Ascending aorta (tissue), 2 donors: Measurements from ENCODE around the gene INVS. TPM values are rescaled to one million over a fixed set of nuclear protein-coding genes. Genes with fewer than 3 reads are reported as not detected.

Source experiments
- DNase-seq, 2 donors: peaks; one replicate each; pipeline ENCODE4 v3.0.0-alpha.2; 2019; ENCODE audit warnings: low spot score in 2 of 2
- H3K27ac ChIP-seq, 2 donors: fragments of 200-600 bp; sonication (generic); one replicate each; pipeline ENCODE4 v1.5.1; 2016 to 2017; ENCODE audit warnings: mild to moderate bottlenecking in 1 of 2
- H3K27me3 ChIP-seq: fragments of 200-600 bp; sonication (generic); one replicate; pipeline ENCODE4 v1.5.1; 2017
- H3K36me3 ChIP-seq, 2 donors: fragments of 200-600 bp; sonication (generic); one replicate each; pipeline ENCODE4 v1.5.1; 2016
- H3K4me1 ChIP-seq, 2 donors: fragments of 200-600 bp; sonication (generic); one replicate each; pipeline ENCODE4 v1.5.1; 2016 to 2017; ENCODE audit warnings: mild to moderate bottlenecking in 1 of 2
- H3K4me3 ChIP-seq, 2 donors: fragments of 200-600 bp; sonication (generic); one replicate each; pipeline ENCODE4 v1.5.1; 2016 to 2017; ENCODE audit warnings: mild to moderate bottlenecking in 1 of 2
- H3K9me3 ChIP-seq, 2 donors: fragments of 200-600 bp; sonication (generic); one replicate each; pipeline ENCODE4 v1.5.1; 2016
- intact Hi-C: fragments of 100-400 bp; cut with DNase I; formaldehyde crosslinking; loops from one replicate; pipeline ENCODE4 v1.15.1; 2023
- total RNA-seq: library from RNA; depleted of rRNA; stranded (reverse); fragments of >200 nt; gene quantifications from one replicate; pipeline ENCODE4 v1.1.0, GENCODE V29; 2016
- TF ChIP-seq, protein P1 (sequence below), 3 experiments: fragments of 200-600 bp in 2 of 3; fragments of 450-650 bp in 1 of 3; sonication (generic) in 2 of 3; IDR thresholded peaks; one replicate each; pipeline ENCODE4 v1.5.1; 2016 to 2019; ENCODE audit warnings: antibody characterized with exemption in 3 of 3, mild to moderate bottlenecking in 1 of 3, moderate library complexity in 1 of 3

INVS gene
- total RNA-seq, 1 donor from 2014 or later, result 8.5 TPM

DNA sequence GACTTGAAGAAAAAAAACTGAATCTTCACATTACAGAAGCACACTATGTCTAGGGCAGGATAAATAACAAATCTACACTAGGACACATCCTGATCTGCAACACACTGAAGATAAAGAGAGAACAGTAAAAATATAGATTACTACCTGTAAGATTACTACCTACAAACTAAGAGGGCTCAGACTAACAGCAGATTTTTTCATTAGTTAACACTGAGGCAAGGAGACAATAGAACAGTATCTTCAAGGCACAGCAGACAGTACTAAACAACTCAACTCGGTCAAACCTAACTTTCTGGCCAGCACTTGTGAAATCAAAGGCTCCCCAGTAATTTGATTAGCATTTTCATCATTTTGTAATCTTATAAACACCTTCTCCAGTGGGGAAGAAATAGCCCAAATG, 207.2 kb downstream of the INVS start:
- peaks cover 7 to 17% of the 10 kb centered on the region in 2 donors for H3K36me3 ChIP-seq
- intact Hi-C loops, result no loop called here
- TF ChIP-seq, protein P1, sequence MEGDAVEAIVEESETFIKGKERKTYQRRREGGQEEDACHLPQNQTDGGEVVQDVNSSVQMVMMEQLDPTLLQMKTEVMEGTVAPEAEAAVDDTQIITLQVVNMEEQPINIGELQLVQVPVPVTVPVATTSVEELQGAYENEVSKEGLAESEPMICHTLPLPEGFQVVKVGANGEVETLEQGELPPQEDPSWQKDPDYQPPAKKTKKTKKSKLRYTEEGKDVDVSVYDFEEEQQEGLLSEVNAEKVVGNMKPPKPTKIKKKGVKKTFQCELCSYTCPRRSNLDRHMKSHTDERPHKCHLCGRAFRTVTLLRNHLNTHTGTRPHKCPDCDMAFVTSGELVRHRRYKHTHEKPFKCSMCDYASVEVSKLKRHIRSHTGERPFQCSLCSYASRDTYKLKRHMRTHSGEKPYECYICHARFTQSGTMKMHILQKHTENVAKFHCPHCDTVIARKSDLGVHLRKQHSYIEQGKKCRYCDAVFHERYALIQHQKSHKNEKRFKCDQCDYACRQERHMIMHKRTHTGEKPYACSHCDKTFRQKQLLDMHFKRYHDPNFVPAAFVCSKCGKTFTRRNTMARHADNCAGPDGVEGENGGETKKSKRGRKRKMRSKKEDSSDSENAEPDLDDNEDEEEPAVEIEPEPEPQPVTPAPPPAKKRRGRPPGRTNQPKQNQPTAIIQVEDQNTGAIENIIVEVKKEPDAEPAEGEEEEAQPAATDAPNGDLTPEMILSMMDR (IDR thresholded peaks at IDR 0.05), result no peak

DNA sequence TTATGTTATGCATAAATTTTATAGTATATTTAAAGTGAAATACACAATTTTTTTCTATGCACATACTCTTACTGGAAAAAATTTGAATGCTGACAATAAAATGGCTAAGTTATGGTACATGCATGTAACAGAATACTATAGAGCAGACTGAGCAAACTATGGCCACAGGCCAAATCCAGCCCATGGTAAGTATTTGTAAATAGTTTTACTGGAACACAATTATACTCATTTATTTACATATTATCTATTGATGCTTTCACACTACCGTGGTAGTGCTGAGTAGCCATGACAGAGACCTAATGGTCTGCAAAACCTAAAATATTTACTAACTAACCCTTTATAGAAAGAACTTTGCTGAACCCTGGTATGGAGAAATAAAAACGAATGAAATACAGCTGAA, 208.0 kb downstream of the INVS start:
- H3K4me1 ChIP-seq, result peaks cover 0 to 9% of the 10 kb centered on the region in 2 donors
- no peak overlapping the region for H3K27ac ChIP-seq
- intact Hi-C loops, result no loop called here
- no peaks in the 10 kb centered on the region for H3K9me3 ChIP-seq
- H3K4me3 ChIP-seq, result no peak overlapping the region
- DNase-seq, result no peak
- no peaks in the 10 kb centered on the region for H3K27me3 ChIP-seq
- TF ChIP-seq, protein P1 (IDR thresholded peaks at IDR 0.05), result no peak
- H3K36me3 ChIP-seq, result peaks cover 6 to 15% of the 10 kb centered on the region in 2 donors

More for the DNA sequence above, 207.2 kb downstream of the INVS start:
- no peak overlapping the region for H3K27ac ChIP-seq
- no peak overlapping the region for H3K4me3 ChIP-seq
- H3K9me3 ChIP-seq, result no peaks in the 10 kb centered on the region
- peaks cover 0 to 9% of the 10 kb centered on the region in 2 donors for H3K4me1 ChIP-seq
- no peaks in the 10 kb centered on the region for H3K27me3 ChIP-seq
- no peak for DNase-seq

GRCh38 chr9:100308965-100309564, 210.0 kb downstream of the INVS start:
- H3K4me3 ChIP-seq, result no peak overlapping the region
- H3K27ac ChIP-seq, result no peak overlapping the region
- intact Hi-C loops, result no loop called here
- no peak for DNase-seq
- H3K9me3 ChIP-seq, result no peaks in the 10 kb centered on the region
- H3K4me1 ChIP-seq, result peaks cover 0 to 9% of the 10 kb centered on the region in 2 donors
- peaks cover 5 to 11% of the 10 kb centered on the region in 2 donors for H3K36me3 ChIP-seq
- TF ChIP-seq, protein P1 (IDR thresholded peaks at IDR 0.05), result no peak
- no peaks in the 10 kb centered on the region for H3K27me3 ChIP-seq

DNA sequence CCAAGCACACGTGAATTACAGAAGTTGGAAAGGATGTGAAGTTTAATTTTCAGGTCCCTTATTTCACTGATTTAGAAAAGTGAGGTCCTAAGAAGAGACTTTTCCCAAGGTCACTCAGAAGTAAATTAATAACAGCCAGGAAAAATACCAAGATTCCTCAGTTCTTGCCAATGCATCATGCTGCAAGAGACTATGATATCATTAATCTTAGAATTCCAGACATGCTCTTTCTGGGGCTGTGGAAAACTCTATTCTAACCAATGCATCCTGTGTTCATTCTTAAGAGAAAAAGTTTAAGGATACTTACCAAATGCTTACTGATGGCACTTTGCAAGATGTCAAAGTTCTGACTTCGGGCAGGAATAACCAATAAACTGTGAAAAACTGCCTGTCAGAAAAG, 210.9 kb downstream of the INVS start:
- DNase-seq, result no peak
- intact Hi-C loops, result no loop called here
- no peak overlapping the region for H3K4me3 ChIP-seq
- no peaks in the 10 kb centered on the region for H3K27me3 ChIP-seq
- TF ChIP-seq, protein P1 (IDR thresholded peaks at IDR 0.05), result no peak
- H3K4me1 ChIP-seq, result peaks cover 0 to 9% of the 10 kb centered on the region in 2 donors
- H3K36me3 ChIP-seq, result peaks cover 3 to 7% of the 10 kb centered on the region in 2 donors
- H3K27ac ChIP-seq, result no peak overlapping the region
- no peaks in the 10 kb centered on the region for H3K9me3 ChIP-seq

GRCh38 chr9:100315561-100315960, 216.5 kb downstream of the INVS start:
- Histone ChIP-seq H3K36me3 (peaks cover 7 to 18% of the 10 kb centered on the region in 2 donors), H3K27me3 (no peaks in the 10 kb centered on the region), H3K4me1 (no peaks in the 10 kb centered on the region), H3K4me3 (no peak overlapping the region), H3K9me3 (no peaks in the 10 kb centered on the region), H3K27ac (no peak overlapping the region)
- intact Hi-C loops, result no loop called here
- DNase-seq, result no peak
- TF ChIP-seq, protein P1 (IDR thresholded peaks at IDR 0.05), result no peak
